GM21390 (cell line): ENCODE data around the gene JAZF1.

Experiments used
- ATAC-seq: cut with Tn5 transposase; IDR thresholded peaks from one replicate; pipeline ENCODE4 v1.9.1; 2021; ENCODE audit not compliant: unreplicated experiment

The JAZF1 gene

DNA sequence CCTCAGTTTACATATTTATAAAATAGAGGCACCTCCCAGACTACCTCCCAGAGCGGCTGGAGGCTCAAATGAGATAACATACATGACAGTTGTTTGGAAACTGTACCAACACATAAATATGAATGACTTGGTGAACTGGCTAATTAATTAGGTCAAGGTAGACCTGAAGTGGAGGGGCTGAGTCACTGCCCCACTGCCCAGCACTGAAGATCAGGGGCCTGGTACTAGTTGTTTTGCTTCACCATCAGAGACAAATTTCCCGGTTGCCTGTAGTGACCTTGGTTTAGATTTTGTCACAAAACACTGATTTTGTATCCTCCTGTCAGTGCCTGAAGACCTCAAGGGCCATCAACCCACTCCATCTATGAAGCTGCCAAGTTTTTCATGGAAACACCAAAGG lies 41.8 kb downstream of the JAZF1 start:
- no peak for ATAC-seq

DNA sequence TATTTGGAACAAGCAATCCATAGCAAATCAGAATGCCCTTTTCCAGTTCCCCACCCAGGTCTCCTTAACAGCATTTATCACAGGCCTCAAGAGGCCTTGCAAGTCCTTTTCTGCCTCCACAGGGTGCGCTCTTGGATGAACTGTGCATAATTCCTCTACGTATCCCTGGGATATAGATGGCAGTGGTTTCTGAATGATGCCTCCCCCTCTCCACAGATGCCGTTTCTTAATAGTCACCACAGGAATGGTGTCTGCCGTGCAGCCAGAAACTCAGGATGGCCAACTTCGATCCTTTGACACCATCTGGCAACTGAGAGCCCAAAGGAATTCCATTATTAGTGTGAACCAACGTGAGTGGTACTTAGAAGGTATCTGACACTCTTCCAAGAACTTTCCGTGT lies 43.1 kb downstream of the JAZF1 start:
- ATAC-seq = no peak

DNA sequence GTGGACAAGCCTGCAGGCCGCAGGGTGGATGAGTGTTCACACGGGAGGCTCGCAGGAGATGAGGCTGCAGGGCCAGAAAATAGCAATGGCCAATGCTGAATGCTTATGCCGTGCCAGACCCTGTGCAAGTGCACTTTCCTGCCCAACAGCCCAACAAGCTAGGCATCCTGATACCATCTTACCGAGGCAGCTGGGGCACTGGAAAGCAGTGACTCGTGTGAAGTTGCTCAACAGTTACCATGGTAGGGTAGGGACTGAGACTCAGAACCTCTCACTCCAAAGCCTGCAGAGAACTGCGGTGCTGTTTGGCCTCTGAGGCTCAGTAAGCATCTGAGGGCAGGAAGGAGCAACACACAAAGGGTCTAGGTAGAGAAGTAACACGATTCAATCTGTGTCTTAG lies 43.7 kb downstream of the JAZF1 start:
- ATAC-seq = no peak

DNA sequence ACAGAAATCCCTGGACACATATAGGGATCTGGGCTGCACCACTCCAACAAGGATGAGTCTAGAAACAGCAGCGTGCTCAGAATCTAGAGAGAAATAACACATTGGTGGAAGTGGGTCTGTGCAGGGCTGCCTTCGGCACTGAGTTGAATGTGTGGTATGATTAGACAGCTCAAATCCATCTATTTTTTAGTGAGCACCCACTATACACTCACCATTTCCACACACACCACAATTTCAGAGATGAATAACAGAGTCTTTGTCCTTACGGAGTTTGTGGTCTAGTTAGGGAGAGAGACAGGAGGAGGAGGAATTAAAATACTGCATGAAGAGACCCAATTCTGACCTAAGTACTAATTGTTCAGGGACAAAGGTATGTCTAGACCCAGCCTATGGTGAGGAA lies 44.2 kb downstream of the JAZF1 start:
- ATAC-seq = no peak

DNA sequence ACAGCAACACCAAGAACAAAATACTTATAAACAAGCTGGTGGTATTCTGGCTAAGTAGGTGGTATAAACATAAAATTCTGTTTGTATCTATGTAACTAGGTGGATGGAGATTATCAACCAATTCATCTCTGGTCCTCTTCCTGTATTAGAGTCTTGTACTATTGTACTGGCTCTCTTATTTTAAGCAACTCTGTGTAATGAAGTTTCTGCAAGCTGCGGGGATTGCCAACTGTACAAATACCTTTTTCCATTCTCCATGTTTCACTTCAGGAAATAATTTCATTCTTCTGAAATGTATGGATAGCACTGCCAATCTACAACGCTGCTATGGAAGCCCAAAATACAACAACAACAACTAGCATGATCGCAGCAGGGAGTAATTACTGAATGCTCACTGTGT lies 44.8 kb downstream of the JAZF1 start:
- ATAC-seq = no peak

DNA sequence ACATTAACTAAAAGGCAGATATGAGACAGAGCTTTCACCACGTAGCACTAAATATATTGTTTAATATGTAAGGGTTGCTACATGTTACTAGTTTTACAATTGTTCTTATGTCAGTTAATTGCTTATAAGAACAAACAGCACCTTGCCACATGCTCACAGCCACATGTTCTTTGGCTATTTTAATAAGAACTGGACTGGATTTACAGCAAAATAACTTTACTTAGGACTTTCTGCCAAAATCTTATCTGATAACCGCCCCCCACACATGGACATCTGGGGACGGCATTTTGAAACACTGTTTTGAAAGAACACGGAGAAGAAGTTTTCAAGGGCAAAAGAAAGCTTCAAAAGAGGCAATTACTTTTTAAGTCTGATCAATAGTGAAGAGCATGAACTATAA lies 45.3 kb downstream of the JAZF1 start:
- ATAC-seq = no peak

DNA sequence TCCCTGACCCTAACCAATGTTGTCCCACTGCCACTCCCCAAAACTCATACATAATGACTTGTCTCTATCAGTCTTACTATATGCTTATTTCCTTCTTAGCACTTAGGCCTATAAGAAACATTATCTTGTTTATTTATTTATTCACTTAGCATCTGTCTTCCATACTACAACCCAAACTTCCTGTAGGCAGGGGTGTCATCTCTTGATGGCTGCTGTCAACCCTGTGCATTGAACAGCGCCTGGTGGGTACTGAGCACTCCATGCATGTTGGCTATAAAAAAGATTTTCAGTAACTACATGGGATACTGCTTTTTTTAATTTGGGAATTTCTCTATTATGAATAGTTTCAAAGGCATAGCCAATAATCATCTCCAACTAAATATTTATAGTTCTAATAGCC lies 46.7 kb downstream of the JAZF1 start:
- no peak for ATAC-seq

DNA sequence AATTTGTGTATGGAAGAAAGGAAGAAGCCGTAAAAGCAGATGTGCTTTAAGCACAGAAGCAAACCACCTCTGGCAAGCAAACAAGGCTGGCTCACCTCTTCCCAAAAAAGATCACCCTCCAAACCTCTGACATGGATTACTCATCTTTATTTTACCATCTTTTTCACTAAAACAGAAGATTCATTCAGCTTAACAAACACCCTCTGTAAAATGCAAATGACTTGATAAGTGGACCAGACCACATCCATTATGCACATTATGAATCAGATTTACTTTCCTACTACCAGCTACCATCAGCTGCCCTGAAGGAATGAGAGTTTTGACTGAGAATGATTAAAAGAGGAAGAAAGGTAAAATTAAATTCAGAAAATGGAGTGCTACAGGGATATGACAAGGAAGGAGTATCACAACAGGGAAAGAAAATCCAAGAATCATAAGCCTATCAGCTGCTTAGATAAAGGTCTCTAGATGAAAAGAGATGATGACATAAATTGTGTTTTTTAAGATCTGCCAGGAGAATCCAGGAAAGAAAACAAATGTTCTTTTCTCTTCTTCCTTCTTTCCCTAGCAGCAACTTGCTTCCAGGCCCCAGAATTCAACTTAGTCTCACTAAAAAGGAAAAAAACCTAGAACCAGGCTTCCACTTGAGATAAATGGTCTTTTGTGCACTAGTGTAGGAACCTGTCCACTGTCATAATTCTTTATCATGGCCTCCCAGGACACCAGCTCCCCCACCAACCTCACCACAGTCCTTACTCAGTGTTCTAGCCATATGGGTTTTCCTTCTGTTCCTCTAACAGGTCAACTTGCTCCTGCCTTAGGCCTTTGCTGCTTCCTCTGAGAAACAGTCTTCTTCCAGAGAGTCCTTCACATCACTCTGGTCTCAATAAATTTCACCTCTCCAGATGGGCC lies 47.4 kb downstream of the JAZF1 start:
- ATAC-seq = no peak

DNA sequence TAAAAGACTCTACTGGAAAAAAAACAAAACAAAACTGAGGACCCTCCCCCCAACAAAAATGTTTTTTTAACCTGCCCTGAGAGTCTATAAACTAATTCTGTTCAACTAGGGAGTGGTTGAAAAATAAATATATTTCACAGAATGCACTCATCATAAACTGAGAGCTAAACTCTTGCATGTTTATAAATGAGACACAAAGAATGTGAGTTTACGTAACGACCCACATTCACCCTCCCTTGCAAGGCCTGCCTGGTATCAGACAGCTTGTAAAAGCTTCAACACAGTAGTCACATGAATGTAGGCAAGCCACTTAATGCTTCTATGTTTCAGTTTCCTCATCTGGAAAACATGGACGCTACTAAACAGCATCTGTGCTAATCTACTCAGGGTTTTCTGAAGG lies 50.3 kb downstream of the JAZF1 start:
- ATAC-seq = no peak

DNA sequence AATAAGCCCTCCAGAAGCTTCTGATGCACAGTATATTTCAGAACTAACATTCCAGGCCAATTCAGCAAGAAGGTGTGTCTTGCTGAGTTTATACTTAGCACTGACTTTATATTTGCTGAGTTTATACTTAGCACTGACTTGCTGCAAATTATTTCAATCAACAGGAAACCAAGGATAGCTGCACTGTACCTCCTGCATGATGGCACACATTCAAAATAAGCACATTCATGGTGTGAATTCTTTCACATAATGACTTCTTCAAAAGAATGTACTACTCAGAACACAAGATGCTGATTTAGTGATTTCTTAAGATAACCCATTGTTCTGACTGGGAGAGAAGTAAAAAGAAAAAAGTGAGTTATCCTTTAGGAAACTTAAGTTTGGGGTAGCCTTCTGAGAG lies 52.0 kb downstream of the JAZF1 start:
- no peak for ATAC-seq

DNA sequence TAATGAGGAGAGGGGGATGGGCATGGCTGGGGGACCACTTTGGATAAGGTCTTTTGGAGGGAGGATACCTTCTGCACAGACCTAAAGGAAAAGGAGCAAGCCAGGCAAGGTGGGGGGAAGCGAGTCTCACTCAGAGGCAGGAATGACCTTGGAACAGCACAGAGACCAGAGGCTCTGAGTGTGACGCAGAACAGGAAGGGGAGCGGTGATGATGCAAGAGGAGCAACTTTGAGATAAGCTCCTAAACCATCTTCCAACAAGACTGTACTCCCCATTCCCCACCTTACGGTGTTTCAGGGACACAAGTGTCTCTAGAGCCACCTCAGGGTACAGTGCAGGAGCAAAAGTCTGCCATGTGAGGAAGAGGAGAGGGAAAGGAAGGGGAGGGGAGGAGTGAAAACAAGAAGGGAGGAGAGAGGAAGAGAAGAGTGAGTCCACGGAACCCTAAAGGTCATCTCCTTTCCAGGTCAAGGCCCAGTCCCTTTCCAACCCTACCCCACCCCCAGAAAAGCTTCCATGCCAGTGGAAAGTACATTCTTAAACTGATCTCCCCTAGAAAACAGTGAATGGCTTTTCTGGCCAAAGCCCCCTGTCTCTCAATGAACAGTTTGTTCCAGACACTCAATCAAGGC lies 54.1 kb downstream of the JAZF1 start:
- no peak for ATAC-seq

DNA sequence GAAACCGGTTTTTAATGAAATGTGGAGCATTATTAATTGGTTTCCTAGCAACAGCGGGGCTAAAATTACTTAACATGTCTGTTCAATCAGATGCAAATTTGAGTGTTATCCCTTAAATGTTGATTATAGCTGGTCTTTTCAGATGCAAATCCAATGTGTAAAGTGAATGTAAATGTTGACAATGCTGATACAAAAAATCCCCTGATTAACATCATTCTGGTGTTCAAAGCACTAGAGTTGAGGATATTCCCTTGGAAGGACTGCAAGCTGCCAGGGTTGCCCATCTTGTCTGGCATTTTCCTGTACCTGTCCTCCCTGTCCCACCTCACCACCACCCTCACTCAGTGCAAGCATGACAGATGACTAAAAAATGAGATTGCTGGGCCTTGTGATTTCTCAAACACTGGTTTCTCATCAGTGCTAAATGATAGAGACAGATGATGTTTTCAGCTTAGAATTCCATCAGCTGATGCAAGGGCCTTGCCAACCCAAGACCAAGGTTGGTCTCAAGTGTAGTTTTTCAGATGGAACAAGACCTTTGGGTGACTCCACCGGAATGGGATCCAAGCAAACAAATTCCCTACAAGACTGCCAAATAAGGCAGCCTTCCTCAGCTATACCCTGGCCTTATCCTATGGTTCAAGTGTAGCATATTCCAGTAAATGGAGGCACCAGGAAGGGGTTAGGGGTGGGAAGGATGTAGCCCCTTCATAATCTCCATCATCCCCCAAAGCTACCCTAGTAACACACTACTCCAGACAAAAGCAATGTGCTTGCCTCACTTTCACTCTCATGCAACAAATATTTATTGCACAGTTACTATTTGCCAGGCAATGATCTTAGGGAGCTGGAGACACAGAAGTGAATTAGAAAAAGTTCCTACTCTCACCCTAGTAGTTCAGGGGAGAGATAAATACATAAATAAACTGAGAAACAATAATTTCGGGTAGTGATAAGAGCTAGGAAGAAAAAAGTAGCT lies 54.9 kb downstream of the JAZF1 start:
- no peak for ATAC-seq

DNA sequence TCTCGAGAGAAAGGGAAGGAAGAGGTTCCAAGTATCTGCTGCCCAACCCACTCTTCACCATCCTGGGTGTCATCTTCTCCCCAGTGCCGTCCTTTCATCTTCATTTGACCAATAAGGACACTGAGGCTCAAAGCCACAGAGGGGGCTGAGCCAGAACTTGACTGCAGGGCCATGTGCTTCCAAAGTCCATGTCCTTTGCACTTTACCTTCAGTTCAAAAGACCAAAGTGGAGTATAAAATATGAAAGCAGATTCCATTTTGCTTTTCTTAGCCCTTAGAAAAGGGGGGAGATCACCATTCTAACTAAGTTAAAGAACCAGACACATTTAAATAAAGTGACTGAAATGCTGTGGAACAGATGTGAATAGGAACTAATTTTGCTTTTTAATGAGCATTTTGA lies 56.2 kb downstream of the JAZF1 start:
- ATAC-seq = no peak

DNA sequence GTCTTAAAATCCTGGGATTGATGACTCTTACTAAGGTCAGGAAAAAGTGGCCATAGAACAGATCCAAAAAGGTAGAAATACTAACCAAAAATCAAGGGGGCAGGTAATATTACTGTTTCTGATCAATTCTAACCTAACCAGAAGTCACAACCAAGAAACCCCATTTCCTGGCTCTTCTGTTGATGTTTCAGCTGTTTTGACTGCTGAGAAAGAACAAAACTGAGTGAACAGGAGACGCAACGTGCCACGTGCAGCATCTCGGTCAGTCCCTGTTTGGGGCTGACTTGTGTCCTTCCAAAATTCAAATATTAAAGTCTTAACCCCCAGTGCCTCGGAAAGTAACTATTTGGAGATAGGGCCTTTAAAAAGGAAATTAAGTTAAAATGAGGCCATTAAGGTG lies 56.8 kb downstream of the JAZF1 start:
- ATAC-seq = no peak

DNA sequence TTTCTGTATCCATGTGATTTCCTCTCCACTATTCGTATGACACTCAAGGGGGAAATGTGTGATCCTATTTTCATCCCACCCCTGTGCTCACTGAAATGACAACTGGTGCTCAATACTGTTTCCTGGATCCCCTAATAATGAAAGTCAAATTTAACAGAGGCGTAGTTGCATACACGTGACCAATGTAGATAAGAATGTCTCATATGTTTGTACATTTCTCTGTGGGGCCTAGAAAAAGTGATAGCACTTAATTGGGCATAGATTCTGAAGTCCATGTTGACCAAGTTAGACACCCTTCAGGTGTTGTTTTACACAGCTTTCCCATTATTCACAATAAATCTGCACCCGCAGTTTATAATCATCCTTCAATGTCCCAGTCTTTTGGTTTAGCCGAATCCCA lies 59.1 kb downstream of the JAZF1 start:
- ATAC-seq = no peak

DNA sequence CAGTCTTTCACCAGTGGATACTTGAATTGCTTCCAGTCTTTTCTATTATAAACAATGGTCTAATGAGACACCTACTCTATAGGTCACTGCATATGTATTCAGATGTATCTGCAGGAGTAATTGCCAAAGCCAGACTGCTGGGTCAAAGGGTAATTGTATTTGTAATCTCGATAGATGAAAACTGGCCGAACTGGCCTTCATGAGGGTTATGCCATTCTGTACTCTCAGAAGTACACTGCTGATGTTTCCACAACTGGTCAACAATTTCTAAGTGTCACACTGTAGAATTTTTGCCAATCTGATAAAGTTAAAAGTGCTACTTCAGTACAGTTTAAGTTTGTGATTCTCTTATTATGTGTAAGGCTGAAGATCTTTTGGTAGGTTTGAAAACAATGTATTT lies 64.6 kb downstream of the JAZF1 start:
- no peak for ATAC-seq

DNA sequence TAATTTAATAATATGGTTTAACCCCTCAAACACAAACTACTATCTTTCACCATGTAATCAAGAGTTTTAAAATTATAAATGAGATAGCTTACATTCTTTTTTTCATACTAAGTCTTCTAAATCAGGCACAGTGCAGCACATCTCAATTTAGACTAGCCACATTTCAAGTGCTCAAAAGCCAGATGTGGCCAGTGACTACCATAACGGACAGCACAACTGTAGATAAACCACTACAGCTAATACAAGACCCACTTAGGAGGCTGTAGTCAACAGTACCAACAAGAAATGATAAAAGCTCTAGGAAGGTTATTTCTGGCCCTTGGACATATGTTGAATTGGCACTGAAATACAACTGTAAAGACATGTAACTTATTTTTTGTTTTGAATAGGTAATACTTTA lies 65.3 kb downstream of the JAZF1 start:
- ATAC-seq = no peak

DNA sequence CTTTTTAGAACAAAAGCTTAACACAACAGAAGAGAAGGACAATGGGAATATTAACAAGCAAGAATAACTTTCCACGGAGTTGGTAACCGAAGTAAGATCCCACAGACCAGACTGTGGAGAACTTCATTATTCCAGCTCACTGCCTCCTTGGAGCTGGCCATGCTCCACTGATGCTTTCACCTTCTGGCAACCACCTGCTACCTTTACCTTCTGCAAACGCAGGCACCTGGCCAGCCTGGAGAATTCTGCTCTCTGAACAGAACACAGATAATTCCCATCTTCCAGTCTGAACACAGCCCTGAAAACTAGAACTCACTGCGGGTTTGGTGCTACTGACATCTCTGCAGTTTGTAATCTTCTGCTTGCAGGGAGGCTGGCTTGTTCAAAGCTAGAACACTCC lies 66.5 kb downstream of the JAZF1 start:
- ATAC-seq = no peak

DNA sequence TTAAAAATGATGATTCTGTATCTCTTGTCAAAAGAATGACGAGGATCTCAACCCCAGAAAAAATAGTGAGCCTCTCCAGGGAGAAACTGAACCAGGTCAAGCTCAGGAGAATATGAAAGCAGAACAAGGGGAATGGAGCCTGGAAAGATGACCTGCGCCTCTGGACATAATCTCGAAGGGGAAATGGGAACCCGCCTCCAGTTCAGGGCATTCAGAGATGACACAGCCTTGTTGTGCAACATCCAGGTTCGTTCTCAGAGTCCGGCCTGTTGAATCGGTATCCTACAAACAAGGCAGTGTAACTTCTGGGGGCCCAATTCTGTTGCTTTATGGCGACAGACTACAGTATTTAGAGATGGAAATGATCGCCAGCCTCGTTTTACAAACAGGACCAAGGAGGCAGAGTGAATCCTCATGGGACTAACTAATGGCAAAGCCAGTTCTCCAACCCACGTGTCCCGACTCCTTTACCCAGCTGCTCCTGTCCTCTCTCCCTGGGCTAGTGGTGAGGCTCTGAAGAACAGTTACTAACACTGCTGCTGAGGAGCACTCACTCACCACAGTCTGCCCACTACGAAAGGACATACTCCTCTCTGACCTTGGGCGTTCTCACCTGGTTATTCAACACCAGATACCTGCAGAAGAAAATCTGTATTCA lies 67.6 kb downstream of the JAZF1 start:
- ATAC-seq = no peak

DNA sequence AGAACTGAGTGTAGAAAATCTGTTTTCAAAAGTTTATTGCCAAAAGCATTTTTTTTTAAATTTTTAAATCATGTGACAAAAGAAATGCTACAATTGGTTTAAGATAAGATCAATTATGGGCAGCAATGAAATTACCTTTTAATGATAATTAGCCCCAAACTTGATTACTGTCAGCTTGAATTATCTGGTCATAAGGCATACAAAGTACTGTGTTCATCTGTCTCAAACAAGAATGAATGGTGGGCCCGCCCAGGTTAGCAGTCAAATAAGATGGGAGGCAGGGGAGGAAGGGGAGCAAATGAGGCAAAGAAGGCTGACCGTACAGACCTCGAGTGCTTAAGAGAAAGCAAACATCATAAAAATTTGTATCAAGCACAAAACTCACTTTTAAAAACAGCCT lies 68.1 kb downstream of the JAZF1 start:
- ATAC-seq = no peak

DNA sequence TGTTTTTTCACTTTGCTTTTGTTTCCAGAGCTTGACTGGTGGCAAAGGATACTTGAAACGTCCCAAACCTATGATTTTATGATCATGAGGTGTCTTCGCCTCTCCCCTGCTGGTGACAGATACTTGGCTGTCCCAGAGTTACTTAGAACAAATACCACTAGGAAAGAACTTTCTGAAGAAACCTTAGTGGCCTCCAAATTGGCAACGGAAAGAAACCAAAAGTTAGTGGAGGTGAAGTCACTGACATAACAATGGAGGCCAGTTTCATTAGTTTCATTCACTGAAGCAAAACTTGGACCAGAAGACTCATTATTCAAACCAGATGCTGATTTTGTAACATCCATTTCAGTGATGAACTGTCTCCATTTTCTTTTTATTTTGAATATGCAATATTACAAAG lies 68.6 kb downstream of the JAZF1 start:
- ATAC-seq = no peak
